ENCODE measurements around the gene NRSN2.
"Not testable (repeated sequence)": the region's sequence is repeated elsewhere in the genome, so short reads cannot be mapped to it uniquely, and the experiment has no call there.

The NRSN2 gene

GRCh38 chr20:388034-388994 is 41.4 kb downstream of the NRSN2 start:
- DNase-seq = no peak
- H3K4me3 ChIP-seq (ENCODE audit: low read depth, low read length) = no peak overlapping the region
- no peak overlapping the region for H3K27ac ChIP-seq
- no peak for TF ChIP-seq CTCF (IDR thresholded peaks at IDR 0.05; ENCODE audit: low read depth, low read length, missing control alignments)
- H3K27me3 ChIP-seq (replicated peaks) = no peaks in the 10 kb centered on the region
- peaks cover 25% of the 10 kb centered on the region for H3K36me3 ChIP-seq (replicated peaks)
- in situ Hi-C loops (cut with HindIII; ENCODE audit: low pct_ligation_motif_present, low sequenced_read_pairs) = no loop called here

- H3K36me3 ChIP-seq (replicated peaks) = peaks cover 25% of the 10 kb centered on the region
- TF ChIP-seq CTCF (IDR thresholded peaks at IDR 0.05; ENCODE audit: low read depth, low read length, missing control alignments) = no peak
- DNase-seq = no peak
- no peak overlapping the region for H3K4me3 ChIP-seq (ENCODE audit: low read depth, low read length)
- in situ Hi-C loops (cut with HindIII; ENCODE audit: low pct_ligation_motif_present, low sequenced_read_pairs) = no loop called here
- no peak overlapping the region for H3K27ac ChIP-seq
- no peaks in the 10 kb centered on the region for H3K27me3 ChIP-seq (replicated peaks)
These were observed 42.3 kb downstream of the NRSN2 start for GRCh38 chr20:389220-389619.

- no peak for DNase-seq
- Histone ChIP-seq H3K4me3 (ENCODE audit: low read depth, low read length) (no peak overlapping the region), H3K36me3 (replicated peaks) (peaks cover 35% of the 10 kb centered on the region), H3K27ac (no peak overlapping the region), H3K27me3 (replicated peaks) (no peaks in the 10 kb centered on the region)
- TF ChIP-seq CTCF (IDR thresholded peaks at IDR 0.05; ENCODE audit: low read depth, low read length, missing control alignments) = no peak
- in situ Hi-C loops (cut with HindIII; ENCODE audit: low pct_ligation_motif_present, low sequenced_read_pairs) = no loop called here
These were observed 44.3 kb downstream of the NRSN2 start for GRCh38 chr20:391041-391711.

GRCh38 chr20:393296-393695 is 46.4 kb downstream of the NRSN2 start:
- DNase-seq = not testable (repeated sequence)

GRCh38 chr20:396252-396618 is 49.3 kb downstream of the NRSN2 start:
- no peak for TF ChIP-seq CTCF (IDR thresholded peaks at IDR 0.05; ENCODE audit: low read depth, low read length, missing control alignments)
- Histone ChIP-seq H3K27me3 (replicated peaks) (no peaks in the 10 kb centered on the region), H3K27ac (no peak overlapping the region), H3K4me3 (ENCODE audit: low read depth, low read length) (no peak overlapping the region), H3K36me3 (replicated peaks) (peaks cover 33% of the 10 kb centered on the region)
- in situ Hi-C loops (cut with HindIII; ENCODE audit: low pct_ligation_motif_present, low sequenced_read_pairs) = no loop called here
- DNase-seq = no peak

More at GRCh38 chr20:393296-393695, 46.4 kb downstream of the NRSN2 start:
- in situ Hi-C loops (cut with HindIII; ENCODE audit: low pct_ligation_motif_present, low sequenced_read_pairs); H3K27ac ChIP-seq; H3K4me3 ChIP-seq (ENCODE audit: low read depth, low read length); H3K27me3 ChIP-seq (replicated peaks): not testable (repeated sequence)
- H3K36me3 ChIP-seq (replicated peaks) = peaks cover 40% of the 10 kb centered on the region

All from brain microvascular endothelial cell (primary cell).